Stimulated activated naive B cell treated with anti-CD40 and anti-IgM and Interleukin-4, amounts not matched to agents 10 μg/mL and 1 μg/mL and 100 μg/mL, for 72 hours (primary cell): ENCODE results near the gene ADARB1.
A peak's percentile ranks its signal among the peaks of the same experiment; 100 is the strongest.

ENCODE experiments used
- ATAC-seq, 2 donors: fragments of 150-1000 bp; cut with Tn5 transposase; replicated peaks; 2 replicates each; pipeline ENCODE4 v1.10.0; 2021; ENCODE audit warnings: moderate library complexity in 1 of 2
- DNase-seq: peaks from one replicate; pipeline ENCODE4 v3.0.0; 2021
- H3K27ac Mint-ChIP-seq: one replicate; pipeline ENCODE4 v1.8.0; 2022; ENCODE audit warnings: mild to moderate bottlenecking, mixed read lengths
- H3K27me3 Mint-ChIP-seq, 2 donors: one replicate each; pipeline ENCODE4 v1.8.0; 2022; ENCODE audit warnings: mixed read lengths in 2 of 2
- H3K36me3 Mint-ChIP-seq, 2 donors: one replicate each; pipeline ENCODE4 v1.8.0; 2022; ENCODE audit warnings: mixed read lengths in 2 of 2, mild to moderate bottlenecking in 1 of 2
- H3K4me1 Mint-ChIP-seq, 2 donors: one replicate each; pipeline ENCODE4 v1.8.0; 2022; ENCODE audit warnings: mixed read lengths in 2 of 2, mild to moderate bottlenecking in 1 of 2
- H3K4me3 Mint-ChIP-seq, 2 donors: one replicate each; pipeline ENCODE4 v1.8.0; 2022; ENCODE audit warnings: mild to moderate bottlenecking in 2 of 2, mixed read lengths in 2 of 2, moderate library complexity in 1 of 2
- H3K9me3 Mint-ChIP-seq, 2 donors: one replicate each; pipeline ENCODE4 v1.8.0; 2022; ENCODE audit warnings: mixed read lengths in 2 of 2, mild to moderate bottlenecking in 1 of 2

Gene ADARB1

DNA sequence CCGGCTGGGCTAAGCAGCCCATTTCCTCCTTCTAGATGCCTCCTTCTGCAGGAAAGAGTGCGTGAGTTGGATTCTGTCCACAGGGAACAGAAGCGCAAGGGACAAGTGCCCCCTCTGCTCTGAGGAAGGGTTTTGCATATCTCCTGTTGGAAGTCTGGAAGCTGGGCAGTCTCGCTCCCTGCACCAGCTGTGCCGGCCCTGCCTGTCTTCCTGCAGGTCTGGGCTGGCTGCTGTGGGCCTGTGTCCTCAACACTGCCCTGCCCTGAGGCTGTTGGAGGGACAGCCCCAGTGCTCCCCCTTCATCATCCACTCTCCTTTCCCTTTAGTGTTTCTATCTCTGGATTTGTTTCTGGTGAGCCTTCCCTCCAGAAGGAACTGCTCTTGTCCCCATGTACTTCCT lies 21.8 kb downstream of the ADARB1 start:
- peak in 1 of 2 donors; percentile 4 for ATAC-seq
- Mint-ChIP-seq H3K4me1 (peaks cover 64 to 88% of the 10 kb centered on the region in 2 donors), H3K4me3 (peak overlapping the region in 1 of 2 donors; percentile 55), H3K27me3 (no peaks in the 10 kb centered on the region), H3K36me3 (peaks cover 18 to 57% of the 10 kb centered on the region in 2 donors), H3K27ac (peak overlapping the region; percentile 87), H3K9me3 (peaks cover 0 to 3% of the 10 kb centered on the region in 2 donors)
- no peak for DNase-seq

DNA sequence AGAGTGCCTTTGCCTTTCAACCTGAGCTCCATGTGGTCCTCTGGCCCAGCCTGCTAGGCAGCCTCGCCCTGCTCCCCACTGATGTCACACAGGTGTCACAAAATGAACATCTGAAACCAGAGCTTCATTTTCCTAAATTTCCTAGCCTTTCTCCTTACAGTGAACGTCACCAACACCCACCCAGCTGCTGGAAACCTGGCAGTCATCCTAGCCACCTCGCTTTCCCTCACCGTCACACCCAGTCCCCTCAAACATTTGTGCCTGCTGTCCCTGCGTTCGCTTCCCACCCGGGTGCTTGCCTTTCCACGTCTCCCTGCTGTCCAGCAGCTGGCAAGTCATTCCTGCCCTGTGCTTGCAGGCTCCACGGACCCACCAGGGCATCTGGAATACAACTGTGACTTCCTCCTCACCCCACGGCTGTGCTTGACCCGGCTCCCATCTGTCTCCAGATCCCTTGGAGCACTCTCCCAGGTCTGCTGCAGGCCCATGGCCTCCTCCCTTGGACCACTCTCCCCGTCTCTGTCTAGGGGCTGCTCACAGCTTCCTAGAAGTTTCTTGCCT lies 23.5 kb downstream of the ADARB1 start:
- peaks cover 18 to 58% of the 10 kb centered on the region in 2 donors for H3K36me3 Mint-ChIP-seq
- H3K27me3 Mint-ChIP-seq: no peaks in the 10 kb centered on the region
- H3K4me1 Mint-ChIP-seq: peaks cover 63 to 88% of the 10 kb centered on the region in 2 donors
- no peak overlapping the region for H3K4me3 Mint-ChIP-seq
- ATAC-seq (no peak), DNase-seq (no peak)
- H3K9me3 Mint-ChIP-seq: peaks cover 0 to 3% of the 10 kb centered on the region in 2 donors
- peak overlapping the region; percentile 65 for H3K27ac Mint-ChIP-seq

DNA sequence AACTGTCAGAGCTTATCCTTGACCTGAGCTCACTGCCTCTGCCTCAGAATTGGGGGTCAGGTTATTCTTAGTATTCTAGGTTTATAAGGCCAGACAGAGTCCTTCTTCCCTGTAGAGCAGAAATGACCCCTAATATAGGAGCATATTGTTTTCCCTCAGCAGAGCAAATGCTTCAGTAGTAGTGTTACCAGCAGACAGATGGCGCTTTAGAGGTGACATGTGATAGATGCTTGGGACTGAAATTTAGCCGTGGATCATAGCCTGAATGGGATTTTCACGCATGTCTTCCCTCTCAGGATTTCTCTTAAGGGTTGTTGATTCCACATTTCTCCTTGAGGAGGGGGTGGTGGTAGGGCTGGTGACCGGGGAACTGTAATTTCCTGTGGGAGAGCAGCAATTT lies 24.5 kb downstream of the ADARB1 start:
- Mint-ChIP-seq H3K4me3 (no peak overlapping the region), H3K36me3 (peaks cover 15 to 52% of the 10 kb centered on the region in 2 donors), H3K4me1 (peaks cover 63 to 90% of the 10 kb centered on the region in 2 donors), H3K27ac (peak overlapping the region; percentile 65), H3K9me3 (peaks cover 0 to 3% of the 10 kb centered on the region in 2 donors), H3K27me3 (no peaks in the 10 kb centered on the region)
- DNase-seq: no peak
- peak; percentile 34 to 38 for ATAC-seq

- H3K9me3 Mint-ChIP-seq: peaks cover 0 to 3% of the 10 kb centered on the region in 2 donors
- no peak for DNase-seq
- H3K27me3 Mint-ChIP-seq: no peaks in the 10 kb centered on the region
- peaks cover 65 to 92% of the 10 kb centered on the region in 2 donors for H3K4me1 Mint-ChIP-seq
- no peak overlapping the region for H3K27ac Mint-ChIP-seq
- ATAC-seq: no peak
- H3K36me3 Mint-ChIP-seq: peaks cover 12 to 54% of the 10 kb centered on the region in 2 donors
- H3K4me3 Mint-ChIP-seq: no peak overlapping the region
Measured at GRCh38 chr21:45099571-45099970, 25.2 kb downstream of the ADARB1 start.

- H3K9me3 Mint-ChIP-seq: peaks cover 0 to 3% of the 10 kb centered on the region in 2 donors
- no peak for DNase-seq
- ATAC-seq: no peak
- H3K27ac Mint-ChIP-seq: no peak overlapping the region
- no peak overlapping the region for H3K4me3 Mint-ChIP-seq
- peaks cover 12 to 46% of the 10 kb centered on the region in 2 donors for H3K36me3 Mint-ChIP-seq
- no peaks in the 10 kb centered on the region for H3K27me3 Mint-ChIP-seq
- peaks cover 63 to 92% of the 10 kb centered on the region in 2 donors for H3K4me1 Mint-ChIP-seq
Measured at GRCh38 chr21:45100866-45101265, 26.5 kb downstream of the ADARB1 start.

DNA sequence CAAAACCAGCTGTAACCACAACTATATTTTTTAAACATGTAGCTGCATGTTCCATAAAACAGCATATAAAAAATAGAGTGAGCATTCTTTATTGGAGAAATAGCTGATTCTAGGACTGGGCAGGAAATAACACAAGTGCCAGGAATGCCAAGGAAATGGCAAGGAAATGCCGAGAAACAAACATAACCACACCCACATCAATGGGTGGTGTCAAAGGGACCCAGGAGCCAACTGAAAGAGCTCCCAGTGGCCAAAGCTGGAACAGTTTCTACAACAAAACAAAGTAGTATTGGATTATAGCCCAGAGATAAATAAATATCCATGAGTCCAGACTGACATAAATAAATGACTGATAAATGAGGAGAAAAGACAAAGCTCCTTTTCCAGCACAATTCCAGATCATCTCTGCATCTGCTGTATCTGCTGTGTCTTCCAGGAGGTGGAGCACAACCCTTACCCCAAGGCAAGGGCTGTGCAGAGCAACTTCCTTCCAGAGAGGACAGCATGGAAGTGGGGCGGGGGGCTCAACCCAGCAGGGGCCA lies 28.1 kb downstream of the ADARB1 start:
- DNase-seq (no peak), ATAC-seq (no peak)
- Mint-ChIP-seq H3K4me1 (peaks cover 59 to 92% of the 10 kb centered on the region in 2 donors), H3K9me3 (no peaks in the 10 kb centered on the region), H3K4me3 (no peak overlapping the region), H3K27me3 (no peaks in the 10 kb centered on the region), H3K27ac (peak overlapping the region; percentile 97), H3K36me3 (peaks cover 9 to 40% of the 10 kb centered on the region in 2 donors)

- H3K4me3 Mint-ChIP-seq: peak overlapping the region; percentile 71 to 79
- H3K27ac Mint-ChIP-seq: peak overlapping the region; percentile 97
- peaks cover 52 to 86% of the 10 kb centered on the region in 2 donors for H3K4me1 Mint-ChIP-seq
- ATAC-seq: peak; percentile 87
- no peaks in the 10 kb centered on the region for H3K9me3 Mint-ChIP-seq
- peak; percentile 44 for DNase-seq
- H3K27me3 Mint-ChIP-seq: no peaks in the 10 kb centered on the region
- H3K36me3 Mint-ChIP-seq: peaks cover 4 to 33% of the 10 kb centered on the region in 2 donors
Measured at GRCh38 chr21:45103971-45104520, 29.7 kb downstream of the ADARB1 start.

DNA sequence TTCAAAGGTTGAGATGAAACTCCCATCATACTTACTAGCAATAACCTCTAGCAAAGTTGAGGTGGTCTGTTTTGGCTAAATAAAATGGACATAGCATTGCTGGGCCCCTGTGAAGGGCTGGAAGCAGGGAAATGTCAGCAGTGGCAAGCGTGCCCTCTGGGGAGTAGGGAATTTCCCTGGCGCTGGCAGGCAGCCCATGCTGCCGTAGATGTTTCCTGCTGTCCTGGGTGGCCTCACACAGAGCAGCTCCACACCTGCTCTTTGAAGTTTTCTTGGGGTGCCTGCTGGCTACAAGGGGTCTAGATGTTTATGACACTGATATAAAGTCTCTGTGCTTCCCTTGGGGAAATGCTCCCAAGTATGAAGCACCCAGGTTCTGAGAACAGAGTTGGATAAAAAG lies 30.2 kb downstream of the ADARB1 start:
- Mint-ChIP-seq H3K4me1 (peaks cover 56 to 86% of the 10 kb centered on the region in 2 donors), H3K27me3 (no peaks in the 10 kb centered on the region)

DNA sequence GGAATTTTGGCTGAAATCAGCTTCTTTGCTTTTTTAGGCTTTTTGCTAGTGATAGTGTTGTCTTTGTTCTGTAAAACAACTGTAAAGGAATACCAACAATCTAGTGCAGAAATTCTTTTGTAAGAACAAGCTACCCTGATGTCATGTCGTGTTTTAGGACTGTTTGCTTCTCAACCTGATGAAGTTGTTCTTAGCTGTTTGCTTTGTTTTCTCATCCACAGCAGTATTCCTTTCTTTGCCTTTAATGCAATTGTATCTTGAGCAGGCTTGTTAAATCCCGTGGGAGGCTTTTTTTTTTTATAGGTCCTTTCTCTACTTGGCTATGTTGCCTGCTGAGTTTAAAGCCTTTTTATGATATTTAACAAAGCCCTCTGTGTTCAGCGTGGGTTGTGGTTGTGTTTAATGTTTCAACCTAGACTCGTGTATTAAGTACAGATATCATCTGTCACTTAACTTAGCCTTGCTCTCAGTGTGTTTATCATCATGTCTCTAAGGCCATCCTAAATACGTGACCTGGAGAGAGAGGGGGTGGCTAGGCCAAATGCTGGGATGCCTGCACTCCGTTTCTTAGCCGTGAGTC lies 31.6 kb downstream of the ADARB1 start:
- Mint-ChIP-seq H3K36me3 (peaks cover 4 to 27% of the 10 kb centered on the region in 2 donors), H3K27me3 (no peaks in the 10 kb centered on the region), H3K4me3 (peak overlapping the region; percentile 48 to 71), H3K9me3 (no peaks in the 10 kb centered on the region), H3K27ac (peak overlapping the region; percentile 97), H3K4me1 (peaks cover 56 to 88% of the 10 kb centered on the region in 2 donors)
- DNase-seq: no peak
- no peak for ATAC-seq

More for the DNA sequence above, 30.2 kb downstream of the ADARB1 start:
- no peaks in the 10 kb centered on the region for H3K9me3 Mint-ChIP-seq
- H3K4me3 Mint-ChIP-seq: peak overlapping the region; percentile 71 to 79
- peak overlapping the region; percentile 97 for H3K27ac Mint-ChIP-seq
- ATAC-seq: peak; percentile 81 to 82
- peak; percentile 72 for DNase-seq
- peaks cover 4 to 33% of the 10 kb centered on the region in 2 donors for H3K36me3 Mint-ChIP-seq

DNA sequence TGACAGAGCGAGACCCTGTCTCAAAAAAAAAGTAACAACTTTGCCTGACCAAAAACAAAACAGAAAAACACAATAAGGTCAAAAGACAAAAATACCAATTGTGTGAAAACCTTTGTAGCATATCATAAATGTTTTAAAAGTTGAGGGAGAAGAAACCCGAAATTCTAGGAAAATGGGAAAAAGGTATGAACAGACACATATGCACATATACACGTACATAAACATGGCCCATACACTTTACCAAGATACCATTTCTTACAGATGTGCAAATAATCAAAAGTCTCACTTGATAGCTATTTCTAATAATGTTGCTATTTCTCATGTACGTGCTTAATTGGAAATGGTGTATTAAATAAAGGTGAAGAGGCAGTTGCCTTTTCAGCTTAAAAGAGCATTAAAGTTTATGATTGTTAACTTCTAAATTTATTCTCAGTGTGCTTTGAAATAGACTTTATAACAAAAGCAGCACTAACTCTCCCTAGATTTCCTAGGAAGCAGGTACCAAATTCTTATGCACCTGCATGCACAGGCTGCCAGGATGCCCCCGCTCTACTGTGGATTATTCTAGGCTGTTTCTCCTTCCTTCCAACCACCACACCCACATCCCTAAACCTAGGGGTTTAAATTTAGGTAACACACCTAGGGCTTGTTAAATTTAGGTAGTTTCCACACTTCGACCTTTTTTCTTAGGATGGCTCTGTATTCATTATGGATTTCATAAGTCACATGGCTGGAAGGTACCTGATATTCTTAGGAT lies 33.8 kb downstream of the ADARB1 start:
- H3K27me3 Mint-ChIP-seq: no peaks in the 10 kb centered on the region

GRCh38 chr21:45108808-45109781 lies 34.7 kb downstream of the ADARB1 start:
- Mint-ChIP-seq H3K36me3 (peaks cover 12 to 33% of the 10 kb centered on the region in 2 donors), H3K27ac (peak overlapping the region; percentile 93), H3K27me3 (no peaks in the 10 kb centered on the region), H3K4me1 (peaks cover 63 to 90% of the 10 kb centered on the region in 2 donors), H3K9me3 (no peaks in the 10 kb centered on the region), H3K4me3 (peak overlapping the region; percentile 64 to 71)
- peak; percentile 32 for DNase-seq
- peak; percentile 19 to 25 for ATAC-seq

More for the DNA sequence above, 33.8 kb downstream of the ADARB1 start:
- Mint-ChIP-seq H3K4me1 (peaks cover 66 to 92% of the 10 kb centered on the region in 2 donors), H3K27ac (peak overlapping the region; percentile 93), H3K36me3 (peaks cover 10 to 32% of the 10 kb centered on the region in 2 donors), H3K4me3 (peak overlapping the region; percentile 21 to 71), H3K9me3 (no peaks in the 10 kb centered on the region)
- ATAC-seq (no peak), DNase-seq (no peak)

- peaks cover 17 to 34% of the 10 kb centered on the region in 2 donors for H3K36me3 Mint-ChIP-seq
- ATAC-seq: peak; percentile 86 to 91
- H3K4me1 Mint-ChIP-seq: peaks cover 60 to 90% of the 10 kb centered on the region in 2 donors
- H3K27me3 Mint-ChIP-seq: no peaks in the 10 kb centered on the region
- H3K9me3 Mint-ChIP-seq: no peaks in the 10 kb centered on the region
- DNase-seq: peak; percentile 85
- peak overlapping the region; percentile 64 to 71 for H3K4me3 Mint-ChIP-seq
- H3K27ac Mint-ChIP-seq: peak overlapping the region; percentile 93
Measured at GRCh38 chr21:45109831-45110492, 35.6 kb downstream of the ADARB1 start.
